SK-N-SH (cell line): ENCODE results near the gene SLC24A3. TPM values are rescaled to one million over a fixed set of nuclear protein-coding genes. Genes with fewer than 3 reads are reported as not detected.

ENCODE experiments used
- CTCF ChIA-PET: fragments of 300-600, 350-600 bp; formaldehyde crosslinking; extraction: SDS; loops from one replicate; lab custom pipeline; 2021; lab: Yijun Ruan, JAX
- POLR2A ChIA-PET: fragments of 350-600 bp; sonication (Branson Sonifier 250); formaldehyde crosslinking; extraction: SDS; loops from one replicate; lab custom pipeline; 2020; ENCODE audit warnings: antibody characterized with exemption, inconsistent platforms; lab: Yijun Ruan, JAX
- DNase-seq: peaks from one replicate; pipeline ENCODE4 v3.0.0; 2012
- H2AFZ ChIP-seq: fragments of 200-600 bp; sonication (generic); 2 replicates; pipeline ENCODE4 v1.8.1; 2016; ENCODE audit warnings: antibody characterized with exemption, mild to moderate bottlenecking, low read depth
- H3F3A ChIP-seq: fragments of 200-600 bp; sonication (generic); replicated peaks from 2 replicates; pipeline ENCODE3; 2016; ENCODE audit warnings: antibody characterized with exemption, mild to moderate bottlenecking; ENCODE audit not compliant: insufficient read depth
- H3K27ac ChIP-seq, 2 experiments: fragments of 200-500 bp in 1 of 2; fragments of 200-600 bp in 1 of 2; sonication (Bioruptor generic) in 1 of 2; sonication (generic), shearing (Covaris generic) in 1 of 2; 2 replicates each; pipeline versions ENCODE4 v1.5.1 to v1.6.1; 2014 to 2016; ENCODE audit warnings: low read depth in 2 of 2, inconsistent platforms in 1 of 2, low read length in 1 of 2, mild to moderate bottlenecking in 1 of 2, mixed read lengths in 1 of 2
- H3K27me3 ChIP-seq: fragments of 200-600 bp; sonication (generic), shearing (Covaris generic); 2 replicates; pipeline ENCODE4 v1.6.1; 2016; ENCODE audit warnings: mixed run types; ENCODE audit not compliant: insufficient read depth
- H3K36me3 ChIP-seq, 2 experiments: fragments of 200-500 bp in 1 of 2; fragments of 200-600 bp in 1 of 2; sonication (Bioruptor generic) in 1 of 2; sonication (generic) in 1 of 2; replicated peaks in 1 of 2; 2 replicates each; pipeline versions ENCODE3 to v1.5.1; 2014 to 2016; ENCODE audit warnings: low read length in 1 of 2, mild to moderate bottlenecking in 1 of 2; ENCODE audit not compliant: insufficient read depth in 2 of 2, control insufficient read depth in 1 of 2
- H3K4me1 ChIP-seq, 2 experiments: fragments of 200-500 bp in 1 of 2; fragments of 200-600 bp in 1 of 2; sonication (Bioruptor generic) in 1 of 2; sonication (generic), shearing (Covaris generic) in 1 of 2; 2 replicates each; pipeline versions ENCODE4 v1.5.1 to v1.6.1; 2014 to 2016; ENCODE audit warnings: low read depth in 1 of 2, low read length in 1 of 2, mixed run types in 1 of 2; ENCODE audit not compliant: insufficient read depth in 2 of 2, control insufficient read depth in 1 of 2
- H3K4me2 ChIP-seq: fragments of 200-600 bp; sonication (generic), shearing (Covaris generic); 2 replicates; pipeline ENCODE4 v1.6.1; 2017; ENCODE audit warnings: mixed run types
- H3K4me3 ChIP-seq, 2 experiments: fragments of 200-500 bp in 1 of 2; fragments of 200-600 bp in 1 of 2; sonication (Bioruptor generic) in 1 of 2; sonication (generic), shearing (Covaris generic) in 1 of 2; 2 replicates each; pipeline versions ENCODE4 v1.5.1 to v1.8.1; 2014 to 2016; ENCODE audit warnings: low read depth in 2 of 2, inconsistent platforms in 1 of 2, low read length in 1 of 2, mild to moderate bottlenecking in 1 of 2, mixed read lengths in 1 of 2, moderate library complexity in 1 of 2
- H3K79me2 ChIP-seq: fragments of 200-600 bp; sonication (generic); 2 replicates; pipeline ENCODE4 v1.8.1; 2017; ENCODE audit warnings: mild to moderate bottlenecking; ENCODE audit not compliant: insufficient read depth
- H3K9ac ChIP-seq: fragments of 200-600 bp; sonication (generic); 2 replicates; pipeline ENCODE4 v1.6.1; 2017; ENCODE audit warnings: mixed run types
- H3K9me2 ChIP-seq: fragments of 200-600 bp; sonication (generic); 2 replicates; pipeline ENCODE4 v1.6.1; 2017; ENCODE audit warnings: mixed run types
- H3K9me3 ChIP-seq: fragments of 200-600 bp; sonication (generic); 2 replicates; pipeline ENCODE4 v1.6.1; 2017; ENCODE audit warnings: mixed run types, mild to moderate bottlenecking, moderate library complexity
- H4K20me1 ChIP-seq: fragments of 200-600 bp; sonication (generic); 2 replicates; pipeline ENCODE4 v1.6.1; 2017; ENCODE audit warnings: mild to moderate bottlenecking, mixed run types; ENCODE audit not compliant: insufficient read depth
- CHD2 ChIP-seq: fragments of 150-350 bp; IDR thresholded peaks from 2 replicates; pipeline ENCODE4 v1.6.1; 2018; ENCODE audit warnings: low read length; ENCODE audit not compliant: partially characterized antibody
- EP300 ChIP-seq, 2 experiments: IDR thresholded peaks; 2 replicates each; pipeline versions ENCODE4 v1.4.0 to v1.6.1; 2012; ENCODE audit warnings: borderline replicate concordance in 1 of 2, low read depth in 1 of 2, low read length in 1 of 2
- EZH2phosphoT487 ChIP-seq: fragments of 200-600 bp; sonication (generic); IDR thresholded peaks from 2 replicates; pipeline ENCODE4 v1.6.1; 2017; ENCODE audit warnings: low read depth, mixed run types, mild to moderate bottlenecking, antibody characterized with exemption, moderate library complexity, borderline replicate concordance
- FOSL2 ChIP-seq: IDR thresholded peaks from 2 replicates; pipeline ENCODE4 v1.4.0; 2012; ENCODE audit warnings: low read depth, mild to moderate bottlenecking, moderate library complexity, borderline replicate concordance
- FOXM1 ChIP-seq: IDR thresholded peaks from 2 replicates; pipeline ENCODE4 v1.4.0; 2012; ENCODE audit warnings: low read depth, mild to moderate bottlenecking
- GATA2 ChIP-seq: sonication (generic); formaldehyde crosslinking; IDR thresholded peaks from 2 replicates; pipeline ENCODE4 v1.5.0; 2020; ENCODE audit warnings: mild to moderate bottlenecking, missing genetic modification reagents
- JUND ChIP-seq: IDR thresholded peaks from 2 replicates; pipeline ENCODE4 v1.4.0; 2012
- MXI1 ChIP-seq: IDR thresholded peaks from 2 replicates; pipeline ENCODE4 v1.6.1; 2012; ENCODE audit warnings: mild to moderate bottlenecking, low read depth, low read length, improper control_type of control experiment
- NFIC ChIP-seq: IDR thresholded peaks from 2 replicates; pipeline ENCODE4 v1.4.0; 2012; ENCODE audit warnings: borderline replicate concordance
- NRF1 ChIP-seq: IDR thresholded peaks from 2 replicates; pipeline ENCODE4 v1.6.1; 2012; ENCODE audit warnings: low read depth, mild to moderate bottlenecking, low read length
- RCOR1 ChIP-seq: fragments of 150-350 bp; IDR thresholded peaks from 2 replicates; pipeline ENCODE4 v1.6.1; 2017; ENCODE audit warnings: antibody characterized with exemption, low read length
- RXRA ChIP-seq: IDR thresholded peaks from 2 replicates; pipeline ENCODE4 v1.4.0; 2012; ENCODE audit warnings: low read depth, mild to moderate bottlenecking, borderline replicate concordance
- SIN3A ChIP-seq: IDR thresholded peaks from 2 replicates; pipeline ENCODE4 v1.6.1; 2012; ENCODE audit warnings: low read depth, mild to moderate bottlenecking, low read length, moderate library complexity, borderline replicate concordance
- SMC3 ChIP-seq: IDR thresholded peaks from 2 replicates; pipeline ENCODE4 v1.6.1; 2012; ENCODE audit warnings: low read depth, low read length, improper control_type of control experiment
- TAF1 ChIP-seq: IDR thresholded peaks from 2 replicates; pipeline ENCODE4 v1.6.1; 2012; ENCODE audit warnings: low read depth, mild to moderate bottlenecking, low read length, moderate library complexity, borderline replicate concordance
- TEAD4 ChIP-seq: IDR thresholded peaks from 2 replicates; pipeline ENCODE4 v1.4.0; 2012; ENCODE audit warnings: mild to moderate bottlenecking, borderline replicate concordance; ENCODE audit not compliant: insufficient read depth
- WGBS: methylation state at CpG from one replicate; pipeline ENCODE4 v1.1.6; 2017; ENCODE audit warnings: low lambda C conversion rate; 5-methylcytosine and 5-hydroxymethylcytosine counted together
- polyA plus RNA-seq, 3 experiments: library from polyadenylated mRNA; depleted of rRNA; stranded (reverse); fragments of >200 nt; gene quantifications; 2 replicates each; pipeline ENCODE4 v1.2.3, GENCODE V29; 2012
- TF ChIP-seq, protein P1 (sequence below): fragments of 200-600 bp; sonication (generic); IDR thresholded peaks from 2 replicates; pipeline ENCODE4 v1.6.1; 2017; ENCODE audit warnings: antibody characterized with exemption, mild to moderate bottlenecking, moderate library complexity
- TF ChIP-seq, protein P2 (sequence below): fragments of 150-350 bp; IDR thresholded peaks from 2 replicates; pipeline ENCODE4 v1.6.1; 2016; ENCODE audit warnings: mild to moderate bottlenecking, low read depth, low read length
- TF ChIP-seq, protein P3 (sequence below): IDR thresholded peaks from 2 replicates; pipeline ENCODE4; 2012
- TF ChIP-seq, protein P4 (sequence below): fragments of 150-350 bp; IDR thresholded peaks from 2 replicates; pipeline ENCODE4 v1.6.1; 2017; ENCODE audit warnings: antibody characterized with exemption, low read length, low read depth, borderline replicate concordance

The SLC24A3 gene
- polyA plus RNA-seq, 1 of the 3 experiments (the other 2 are of a cell fraction): not detected

DNA sequence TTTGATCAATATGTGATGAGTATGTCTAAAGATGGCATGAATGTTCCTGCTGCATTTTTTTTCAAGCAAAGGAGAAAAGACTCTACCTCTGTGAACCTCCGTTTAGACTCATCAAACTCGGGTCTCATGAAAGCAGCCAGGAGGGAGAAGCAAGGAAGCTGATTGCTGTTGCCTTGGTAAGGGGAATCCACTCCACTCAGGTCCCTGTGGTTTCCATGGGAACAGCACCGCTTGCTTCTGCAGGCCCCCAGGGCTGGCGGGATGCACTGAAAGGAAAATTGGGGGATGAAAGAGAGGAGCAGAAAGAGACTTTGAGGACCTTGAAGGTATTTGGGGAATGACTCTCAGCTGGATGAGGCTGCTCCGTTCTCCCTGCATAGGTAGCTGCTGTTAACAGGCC is 296.0 kb downstream of the SLC24A3 start:
- H3F3A ChIP-seq: no peaks in the 10 kb centered on the region
- WGBS: 2% methylated on average over 5 of the region's 5 CpGs
- H3K36me3 ChIP-seq: no peaks in the 10 kb centered on the region
- ChIA-PET CTCF (no interaction called here), POLR2A (no interaction called here)
- no peaks in the 10 kb centered on the region for H3K4me1 ChIP-seq
- H3K27ac ChIP-seq: no peak overlapping the region
- TF ChIP-seq CHD2: no peak
- no peak for TF ChIP-seq FOXM1
- TF ChIP-seq, protein P1, sequence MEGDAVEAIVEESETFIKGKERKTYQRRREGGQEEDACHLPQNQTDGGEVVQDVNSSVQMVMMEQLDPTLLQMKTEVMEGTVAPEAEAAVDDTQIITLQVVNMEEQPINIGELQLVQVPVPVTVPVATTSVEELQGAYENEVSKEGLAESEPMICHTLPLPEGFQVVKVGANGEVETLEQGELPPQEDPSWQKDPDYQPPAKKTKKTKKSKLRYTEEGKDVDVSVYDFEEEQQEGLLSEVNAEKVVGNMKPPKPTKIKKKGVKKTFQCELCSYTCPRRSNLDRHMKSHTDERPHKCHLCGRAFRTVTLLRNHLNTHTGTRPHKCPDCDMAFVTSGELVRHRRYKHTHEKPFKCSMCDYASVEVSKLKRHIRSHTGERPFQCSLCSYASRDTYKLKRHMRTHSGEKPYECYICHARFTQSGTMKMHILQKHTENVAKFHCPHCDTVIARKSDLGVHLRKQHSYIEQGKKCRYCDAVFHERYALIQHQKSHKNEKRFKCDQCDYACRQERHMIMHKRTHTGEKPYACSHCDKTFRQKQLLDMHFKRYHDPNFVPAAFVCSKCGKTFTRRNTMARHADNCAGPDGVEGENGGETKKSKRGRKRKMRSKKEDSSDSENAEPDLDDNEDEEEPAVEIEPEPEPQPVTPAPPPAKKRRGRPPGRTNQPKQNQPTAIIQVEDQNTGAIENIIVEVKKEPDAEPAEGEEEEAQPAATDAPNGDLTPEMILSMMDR: no peak
- TF ChIP-seq NFIC: no peak
- no peak for TF ChIP-seq RXRA
- TF ChIP-seq TEAD4: no peak
- TF ChIP-seq TAF1: no peak
- TF ChIP-seq, protein P2, sequence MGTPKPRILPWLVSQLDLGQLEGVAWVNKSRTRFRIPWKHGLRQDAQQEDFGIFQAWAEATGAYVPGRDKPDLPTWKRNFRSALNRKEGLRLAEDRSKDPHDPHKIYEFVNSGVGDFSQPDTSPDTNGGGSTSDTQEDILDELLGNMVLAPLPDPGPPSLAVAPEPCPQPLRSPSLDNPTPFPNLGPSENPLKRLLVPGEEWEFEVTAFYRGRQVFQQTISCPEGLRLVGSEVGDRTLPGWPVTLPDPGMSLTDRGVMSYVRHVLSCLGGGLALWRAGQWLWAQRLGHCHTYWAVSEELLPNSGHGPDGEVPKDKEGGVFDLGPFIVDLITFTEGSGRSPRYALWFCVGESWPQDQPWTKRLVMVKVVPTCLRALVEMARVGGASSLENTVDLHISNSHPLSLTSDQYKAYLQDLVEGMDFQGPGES: no peak
- TF ChIP-seq, protein P3, sequence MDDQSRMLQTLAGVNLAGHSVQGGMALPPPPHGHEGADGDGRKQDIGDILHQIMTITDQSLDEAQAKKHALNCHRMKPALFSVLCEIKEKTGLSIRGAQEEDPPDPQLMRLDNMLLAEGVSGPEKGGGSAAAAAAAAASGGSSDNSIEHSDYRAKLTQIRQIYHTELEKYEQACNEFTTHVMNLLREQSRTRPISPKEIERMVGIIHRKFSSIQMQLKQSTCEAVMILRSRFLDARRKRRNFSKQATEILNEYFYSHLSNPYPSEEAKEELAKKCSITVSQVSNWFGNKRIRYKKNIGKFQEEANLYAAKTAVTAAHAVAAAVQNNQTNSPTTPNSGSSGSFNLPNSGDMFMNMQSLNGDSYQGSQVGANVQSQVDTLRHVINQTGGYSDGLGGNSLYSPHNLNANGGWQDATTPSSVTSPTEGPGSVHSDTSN: no peak
- TF ChIP-seq EP300 (IDR thresholded peaks at IDR 0.05; ENCODE audit: borderline replicate concordance in 1 of 2, low read depth in 1 of 2, low read length in 1 of 2): no peak
- no peak for TF ChIP-seq NRF1
- TF ChIP-seq, protein P4, sequence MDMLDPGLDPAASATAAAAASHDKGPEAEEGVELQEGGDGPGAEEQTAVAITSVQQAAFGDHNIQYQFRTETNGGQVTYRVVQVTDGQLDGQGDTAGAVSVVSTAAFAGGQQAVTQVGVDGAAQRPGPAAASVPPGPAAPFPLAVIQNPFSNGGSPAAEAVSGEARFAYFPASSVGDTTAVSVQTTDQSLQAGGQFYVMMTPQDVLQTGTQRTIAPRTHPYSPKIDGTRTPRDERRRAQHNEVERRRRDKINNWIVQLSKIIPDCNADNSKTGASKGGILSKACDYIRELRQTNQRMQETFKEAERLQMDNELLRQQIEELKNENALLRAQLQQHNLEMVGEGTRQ: no peak
- no peak for TF ChIP-seq FOSL2
- TF ChIP-seq JUND: no peak
- no peak for TF ChIP-seq MXI1
- TF ChIP-seq GATA2: no peak
- no peak for TF ChIP-seq EZH2phosphoT487
- no peak for TF ChIP-seq SMC3
- TF ChIP-seq RCOR1: no peak
- no peak for TF ChIP-seq SIN3A
- no peaks in the 10 kb centered on the region for H3K9me3 ChIP-seq
- H3K4me2 ChIP-seq: no peak overlapping the region
- no peak overlapping the region for H2AFZ ChIP-seq
- H4K20me1 ChIP-seq: no peaks in the 10 kb centered on the region
- no peaks in the 10 kb centered on the region for H3K27me3 ChIP-seq
- no peaks in the 10 kb centered on the region for H3K79me2 ChIP-seq
- no peak overlapping the region for H3K9ac ChIP-seq
- no peak overlapping the region for H3K4me3 ChIP-seq
- no peak for DNase-seq
- no peaks in the 10 kb centered on the region for H3K9me2 ChIP-seq
